GM03348 (cell line): Measurements from ENCODE around the gene CDH23.

Experiments
- DNase-seq: peaks from one replicate; pipeline ENCODE4 v3.0.0; 2012; ENCODE audit warnings: low spot score

CDH23 gene

DNA sequence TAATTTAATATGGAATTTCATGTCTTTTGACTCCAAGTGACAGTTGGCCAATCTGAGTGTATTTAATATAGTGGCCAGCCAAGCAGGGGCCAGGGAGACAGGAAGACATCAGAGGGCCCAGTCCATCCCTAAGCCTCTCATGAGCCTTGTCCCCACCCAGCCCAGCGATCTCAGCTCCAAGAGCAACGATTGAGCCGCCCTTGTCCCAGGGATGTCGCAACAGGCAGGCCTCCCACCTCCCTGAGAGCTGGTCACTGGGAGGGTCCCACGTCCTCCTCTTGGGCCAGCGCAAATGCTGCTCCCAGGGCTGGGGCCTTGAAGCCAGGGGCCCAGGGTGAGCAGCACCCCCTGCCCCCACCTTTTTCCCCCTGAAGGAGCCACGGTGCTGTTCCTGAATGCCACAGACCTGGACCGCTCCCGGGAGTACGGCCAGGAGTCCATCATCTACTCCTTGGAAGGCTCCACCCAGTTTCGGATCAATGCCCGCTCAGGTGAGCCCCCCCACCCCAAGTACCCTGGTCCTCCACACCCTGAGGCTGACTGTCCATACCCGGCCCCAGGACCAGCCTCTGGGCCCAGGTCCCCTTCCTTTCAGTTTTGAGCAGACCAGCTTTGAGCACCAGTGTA lies 293.5 kb downstream of the CDH23 start:
- DNase-seq: no peak

DNA sequence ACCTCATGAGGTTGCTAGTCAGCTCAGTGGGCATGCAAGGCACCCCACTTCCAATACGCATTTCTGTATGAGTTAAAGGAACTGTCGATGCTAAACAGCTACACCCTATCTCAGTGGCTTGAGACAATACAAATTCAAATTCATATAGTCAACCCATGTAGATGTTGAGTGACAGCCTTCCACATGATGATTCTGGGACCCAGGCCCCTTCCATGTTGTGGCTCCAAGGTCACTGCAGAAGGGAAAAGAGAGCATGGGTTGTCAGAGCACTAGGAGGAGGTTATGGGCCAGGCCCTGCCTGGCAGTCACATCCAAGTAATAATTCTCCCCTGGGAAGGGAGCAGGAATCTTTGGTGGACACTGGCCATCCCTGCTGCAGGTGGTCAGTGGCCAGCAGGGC lies 294.7 kb downstream of the CDH23 start:
- no peak for DNase-seq

DNA sequence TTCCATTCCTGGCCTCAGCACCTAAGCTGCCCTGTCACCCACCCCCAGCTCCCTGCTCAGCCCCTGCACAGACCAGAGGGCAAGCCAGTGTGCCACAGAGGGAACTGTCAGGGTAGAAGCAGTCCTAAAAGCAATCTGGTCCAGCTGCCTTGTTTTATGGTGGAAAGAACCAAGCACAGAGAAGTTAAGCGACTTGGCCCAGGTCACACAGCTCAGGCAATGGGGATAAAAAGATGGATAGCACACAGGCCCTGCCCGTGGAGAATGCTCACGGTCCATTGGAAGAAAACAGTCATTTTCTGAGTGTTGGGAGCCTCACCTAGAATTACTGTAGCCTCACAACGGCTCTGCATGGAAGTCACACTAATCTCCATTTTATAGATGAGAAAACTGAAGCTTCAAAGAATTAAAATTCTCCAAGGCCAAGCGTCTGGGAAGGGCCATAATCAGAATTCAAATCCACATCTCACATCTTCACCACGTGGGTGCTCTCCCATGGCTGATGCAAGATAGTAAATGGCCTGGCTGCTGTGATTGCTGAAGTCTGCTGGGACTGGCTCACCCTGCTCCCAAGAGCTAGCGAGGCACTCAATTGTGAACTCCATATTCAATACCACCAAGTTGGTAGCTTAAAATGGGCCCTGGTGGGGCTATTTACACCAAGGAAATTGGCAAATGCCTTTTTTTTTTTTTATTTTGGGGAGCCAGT lies 296.0 kb downstream of the CDH23 start:
- DNase-seq: no peak

DNA sequence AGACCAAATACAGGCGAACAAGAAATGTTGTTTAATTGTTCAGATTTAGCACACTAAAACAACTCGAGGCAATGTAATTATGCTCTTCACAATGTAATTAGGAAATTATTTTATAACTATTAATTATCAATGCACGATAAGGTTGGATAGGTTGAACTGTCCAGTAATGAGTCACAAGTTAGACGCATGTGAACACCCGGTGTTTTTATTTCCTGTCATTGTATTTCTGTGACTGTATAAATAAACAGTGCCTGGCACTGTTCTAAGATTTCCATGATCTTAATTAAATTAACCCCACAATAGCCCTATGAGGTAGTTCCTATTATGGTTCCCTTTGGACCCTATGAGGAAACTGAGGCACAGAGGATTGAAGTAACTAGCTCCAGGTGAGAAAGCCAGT lies 296.7 kb downstream of the CDH23 start:
- DNase-seq: no peak

DNA sequence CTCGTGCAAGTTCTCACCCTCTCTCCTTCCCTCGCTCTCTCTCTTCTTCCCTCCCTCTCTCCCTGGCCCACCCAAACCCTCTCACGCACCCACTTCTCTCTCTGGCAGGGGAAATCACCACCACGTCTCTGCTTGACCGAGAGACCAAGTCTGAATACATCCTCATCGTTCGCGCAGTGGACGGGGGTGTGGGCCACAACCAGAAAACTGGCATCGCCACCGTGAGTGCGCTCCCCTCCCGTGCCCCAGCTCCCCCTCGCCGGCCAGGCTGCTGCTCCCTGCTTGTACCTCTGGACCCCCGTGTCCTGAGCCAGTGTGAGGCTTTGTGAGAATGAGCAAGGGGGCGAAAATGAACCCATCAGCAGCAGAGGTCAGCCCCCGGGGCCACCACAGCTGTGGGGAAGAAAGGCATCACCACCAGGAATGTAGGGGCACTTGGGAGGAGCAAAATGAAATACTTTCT lies 297.4 kb downstream of the CDH23 start:
- DNase-seq: no peak

DNA sequence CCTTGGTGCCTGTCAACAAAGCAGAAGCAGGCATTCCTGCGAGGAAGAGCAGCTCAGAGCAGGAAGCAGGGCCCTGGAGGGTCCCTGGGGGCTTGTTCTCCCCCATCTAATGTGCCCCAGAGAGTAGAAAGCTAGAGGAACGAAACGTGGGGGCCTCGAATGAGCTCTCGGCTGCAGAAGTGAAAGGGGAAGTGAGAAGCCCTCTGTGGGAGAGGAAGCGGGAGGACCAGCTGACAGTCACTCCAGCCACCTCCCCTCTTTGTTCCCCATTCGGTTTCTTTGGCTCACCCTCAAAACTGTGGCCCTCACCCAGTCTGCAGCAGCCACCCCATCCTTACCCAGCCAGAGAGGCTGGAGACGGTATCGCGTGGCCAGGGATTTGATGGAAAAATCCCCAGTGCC lies 297.8 kb downstream of the CDH23 start:
- no peak for DNase-seq

DNA sequence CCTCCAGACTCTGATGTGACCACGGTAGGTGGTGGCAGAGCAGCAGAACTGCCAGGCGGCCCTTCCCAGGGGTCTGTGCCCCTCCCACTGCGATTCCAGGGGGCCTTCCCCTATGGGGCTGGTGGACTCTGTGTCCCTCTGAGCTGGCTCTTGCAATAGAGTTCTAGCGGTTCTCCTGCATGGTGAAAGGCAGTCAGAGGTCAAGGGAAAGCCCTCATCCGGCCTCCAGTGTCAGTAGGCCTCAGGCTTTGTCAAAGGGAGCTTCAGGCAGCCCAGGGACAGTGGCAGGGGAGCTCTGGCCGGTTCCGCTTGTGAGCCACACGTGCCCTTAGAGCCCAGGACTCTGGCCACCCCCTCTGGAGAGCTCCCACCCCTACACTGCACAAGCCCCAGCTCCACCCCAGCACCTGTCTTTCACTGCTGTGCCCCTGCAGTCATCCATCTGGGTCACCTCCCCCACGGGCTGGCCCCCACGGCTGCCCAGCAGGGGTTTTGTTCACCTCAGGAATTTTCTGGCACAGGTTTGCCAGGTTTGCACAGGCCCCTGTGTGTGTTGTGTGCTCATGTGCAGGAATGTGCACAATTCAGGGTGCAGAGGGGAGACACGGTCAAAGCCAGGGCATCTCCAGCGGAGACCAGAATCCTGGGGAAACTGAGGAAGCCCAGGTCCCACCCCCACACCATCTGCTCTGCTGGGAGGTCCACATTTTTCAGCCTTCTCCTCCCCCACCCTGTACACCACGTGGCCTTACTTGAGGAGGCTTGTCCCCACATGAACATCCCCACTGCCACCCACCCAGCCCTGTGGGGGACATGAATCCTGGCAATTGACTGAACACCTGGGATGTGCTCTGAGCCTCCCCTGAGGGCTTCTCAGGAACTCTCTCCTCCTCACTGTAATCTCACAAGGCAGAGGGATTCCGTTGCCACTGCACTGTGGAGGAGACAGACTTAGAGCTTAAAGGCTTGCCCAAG lies 299.1 kb downstream of the CDH23 start:
- no peak for DNase-seq

DNA sequence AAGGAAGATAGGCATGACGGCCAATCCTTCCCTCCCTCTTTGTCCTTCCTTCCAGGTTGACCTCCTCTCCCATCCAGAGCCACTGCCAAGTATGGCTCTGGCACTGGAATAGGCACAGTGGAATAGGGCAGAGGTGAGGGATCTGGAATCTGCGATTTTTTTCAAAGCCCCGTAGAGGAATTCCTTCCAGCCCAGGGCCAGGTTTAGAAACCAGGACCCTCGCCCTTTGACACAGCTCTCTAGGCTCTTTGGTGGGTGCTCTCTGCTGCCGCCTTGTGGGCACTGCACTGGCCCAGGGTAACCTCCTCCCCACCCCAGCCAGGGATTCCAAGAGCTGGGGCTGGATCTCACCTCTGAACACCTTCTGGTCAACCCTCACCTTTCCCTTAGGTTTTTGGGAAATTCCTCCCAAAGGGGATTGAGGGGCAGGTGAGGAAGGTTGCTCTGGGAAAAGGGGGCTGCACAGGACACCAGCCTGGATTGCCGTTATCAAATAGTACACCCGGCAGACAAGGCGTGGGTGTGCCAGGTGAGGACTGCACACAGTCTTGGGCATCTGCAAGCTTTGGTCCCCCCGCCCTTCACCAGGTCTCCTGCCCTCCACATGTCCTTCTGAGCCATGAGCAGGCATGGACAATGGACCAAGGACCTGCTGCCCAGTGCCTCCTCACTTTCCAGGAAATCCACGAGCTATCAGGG lies 300.1 kb downstream of the CDH23 start:
- peak; percentile 85 for DNase-seq

DNA sequence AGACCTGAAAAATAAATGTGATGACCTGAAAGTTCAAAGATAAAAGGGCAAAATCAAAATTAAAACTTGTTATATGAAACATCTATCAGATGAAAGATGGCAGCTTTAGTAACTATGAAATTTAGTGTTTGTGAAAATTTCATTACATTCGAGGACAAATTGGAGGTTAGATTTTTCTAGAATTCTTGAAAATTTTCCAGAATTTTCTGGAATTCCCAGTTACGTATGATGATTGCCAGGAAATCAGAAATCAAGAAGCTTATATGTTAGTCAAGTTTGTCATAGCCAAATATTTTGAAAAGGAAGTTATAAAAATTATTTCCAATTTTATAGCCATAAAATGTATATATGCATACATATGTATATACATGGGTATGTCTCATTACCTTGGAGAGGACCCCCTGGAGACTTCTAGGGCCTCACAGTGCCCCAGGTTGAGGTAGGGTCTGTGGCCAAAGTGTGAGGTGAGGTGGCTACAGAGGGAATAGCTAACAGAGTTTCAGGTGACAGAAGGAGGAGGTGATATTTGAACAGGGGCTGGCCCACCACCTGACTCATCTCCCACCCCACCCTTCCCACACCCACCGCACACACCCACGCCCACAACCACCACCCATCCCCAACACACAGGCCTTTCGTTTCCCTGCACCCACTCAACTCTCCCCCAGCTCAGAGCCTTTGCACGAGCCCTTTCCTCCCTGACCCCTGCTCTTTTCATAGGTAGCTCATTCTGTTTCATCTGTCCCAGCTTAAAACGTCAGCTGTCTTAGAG lies 301.4 kb downstream of the CDH23 start:
- DNase-seq: no peak

DNA sequence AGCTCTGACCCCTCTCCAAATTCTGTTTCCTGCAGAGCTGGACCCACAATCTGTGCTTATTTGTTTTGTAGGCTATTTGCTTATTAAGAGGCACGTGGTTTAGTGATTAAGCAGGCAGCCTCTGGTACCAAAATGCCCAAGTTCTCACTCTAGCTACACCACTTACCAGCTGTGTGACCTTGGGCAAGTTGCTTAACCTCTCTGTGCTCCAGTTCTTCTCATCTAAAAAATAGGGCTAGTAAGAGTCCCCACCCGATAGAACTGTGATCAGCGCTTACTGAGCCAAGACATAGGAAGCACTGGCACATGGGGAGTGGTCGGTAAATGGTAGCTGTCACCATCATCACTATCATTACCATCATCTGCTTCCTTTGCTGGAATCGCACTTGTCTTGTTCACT lies 302.0 kb downstream of the CDH23 start:
- no peak for DNase-seq

DNA sequence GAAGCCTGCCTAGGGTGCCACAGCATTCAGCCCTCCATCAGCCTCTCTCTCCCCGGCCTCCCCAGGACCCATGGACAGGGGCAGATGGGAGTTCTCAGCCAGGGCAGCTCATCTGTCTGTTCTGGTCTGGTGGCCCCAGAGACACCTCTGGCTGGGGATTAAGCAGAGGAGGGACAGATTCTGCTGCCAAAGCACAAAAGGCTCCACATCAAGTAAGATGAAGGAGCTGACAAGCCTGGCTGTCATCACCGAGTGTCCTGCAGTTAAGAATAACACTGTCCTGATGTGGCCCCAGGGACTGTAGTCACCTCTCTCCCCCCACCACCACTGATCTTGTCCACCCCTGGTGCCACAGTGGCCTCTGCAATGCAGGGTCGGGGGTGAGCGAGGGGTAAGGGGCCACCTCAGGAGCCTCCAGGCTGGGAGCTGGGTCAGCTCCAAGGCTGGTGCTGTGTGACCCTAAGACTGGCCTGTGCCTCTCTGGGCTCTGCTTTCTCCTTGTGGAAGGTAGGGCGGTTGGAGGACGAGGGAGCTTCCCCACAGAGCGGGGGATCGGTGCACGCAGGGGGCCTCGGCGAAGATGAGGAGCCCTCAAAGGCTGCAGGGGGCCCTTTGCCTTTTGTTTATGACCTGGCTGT lies 304.1 kb downstream of the CDH23 start:
- DNase-seq: no peak

DNA sequence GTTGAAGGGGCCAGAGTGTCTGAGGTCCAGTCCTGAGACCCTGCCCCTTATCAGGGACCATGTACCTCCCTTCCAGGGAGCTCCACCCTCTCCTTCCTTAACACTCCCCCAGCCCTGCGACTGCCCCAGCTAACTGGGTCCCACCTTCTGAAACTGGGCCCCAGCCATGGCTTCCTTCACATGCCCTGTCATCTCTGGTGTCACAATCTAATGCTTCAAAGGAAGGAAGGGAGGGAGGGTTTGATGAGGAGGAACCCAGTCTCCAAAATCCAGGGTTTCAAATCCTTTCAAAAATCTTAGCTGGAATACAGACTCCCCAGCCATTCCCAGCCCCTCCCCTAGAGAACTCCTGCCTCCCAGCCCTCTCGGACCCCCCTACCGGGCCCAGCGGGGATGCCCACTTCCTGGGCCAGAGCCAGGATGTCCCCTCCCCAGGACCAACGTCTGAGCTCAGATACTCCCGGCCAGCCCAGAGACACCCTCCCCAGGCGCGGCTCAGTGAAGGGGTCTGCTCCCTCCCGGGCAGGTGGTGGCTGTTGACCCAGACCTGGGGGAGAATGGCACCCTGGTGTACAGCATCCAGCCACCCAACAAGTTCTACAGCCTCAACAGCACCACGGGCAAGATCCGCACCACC lies 304.9 kb downstream of the CDH23 start:
- no peak for DNase-seq

DNA sequence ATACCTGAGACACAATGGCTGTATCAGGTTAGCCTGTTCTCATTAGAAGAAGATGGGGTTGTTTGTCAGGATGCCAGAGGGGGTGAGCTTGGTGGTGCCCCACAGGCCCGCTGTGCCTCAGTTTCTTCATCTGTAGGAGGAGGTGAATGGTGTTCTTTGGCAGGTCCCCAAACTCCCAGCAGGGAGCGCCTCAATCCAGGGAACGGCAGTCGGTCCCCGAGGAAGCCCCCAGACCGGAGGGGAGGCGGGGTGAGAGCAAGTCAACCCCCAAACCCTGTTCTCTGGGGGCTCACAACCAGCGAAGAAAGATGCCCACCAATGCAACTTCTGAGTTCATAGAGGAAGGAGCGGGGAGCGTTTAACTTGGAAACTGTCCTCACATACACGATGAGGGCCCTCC lies 306.9 kb downstream of the CDH23 start:
- no peak for DNase-seq

DNA sequence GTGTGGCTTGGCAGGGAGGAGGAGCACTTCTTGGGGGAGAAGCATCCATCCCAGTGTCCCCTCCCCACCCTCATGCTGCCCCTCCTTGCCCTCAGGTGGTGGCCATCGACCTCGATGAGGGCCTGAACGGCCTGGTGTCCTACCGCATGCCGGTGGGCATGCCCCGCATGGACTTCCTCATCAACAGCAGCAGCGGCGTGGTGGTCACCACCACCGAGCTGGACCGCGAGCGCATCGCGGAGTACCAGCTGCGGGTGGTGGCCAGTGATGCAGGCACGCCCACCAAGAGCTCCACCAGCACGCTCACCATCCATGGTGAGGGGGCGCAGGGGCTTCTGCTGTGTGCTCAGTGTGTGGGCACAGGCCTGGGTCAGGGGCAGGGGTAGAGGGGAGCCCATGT lies 308.1 kb downstream of the CDH23 start:
- no peak for DNase-seq

DNA sequence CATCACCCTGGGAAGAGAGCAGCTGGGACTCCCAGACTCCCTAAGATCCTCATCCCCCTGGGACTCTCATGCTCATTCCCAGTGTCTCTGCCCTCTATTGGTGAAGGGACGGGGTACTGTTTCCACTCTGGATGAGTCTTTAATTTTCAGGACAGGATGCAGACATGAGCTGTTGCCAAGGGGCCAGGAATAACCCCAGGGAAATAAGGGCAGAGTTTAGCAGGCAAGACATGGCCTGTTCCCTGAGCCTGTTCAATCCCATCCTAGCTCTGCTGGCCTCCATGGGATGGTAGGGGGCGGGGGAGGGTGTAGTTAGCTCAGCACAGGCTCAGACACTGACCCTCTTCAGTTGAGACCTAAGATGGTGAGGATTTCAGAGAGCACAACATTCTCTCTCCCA lies 308.9 kb downstream of the CDH23 start:
- peak; percentile 25 for DNase-seq

DNA sequence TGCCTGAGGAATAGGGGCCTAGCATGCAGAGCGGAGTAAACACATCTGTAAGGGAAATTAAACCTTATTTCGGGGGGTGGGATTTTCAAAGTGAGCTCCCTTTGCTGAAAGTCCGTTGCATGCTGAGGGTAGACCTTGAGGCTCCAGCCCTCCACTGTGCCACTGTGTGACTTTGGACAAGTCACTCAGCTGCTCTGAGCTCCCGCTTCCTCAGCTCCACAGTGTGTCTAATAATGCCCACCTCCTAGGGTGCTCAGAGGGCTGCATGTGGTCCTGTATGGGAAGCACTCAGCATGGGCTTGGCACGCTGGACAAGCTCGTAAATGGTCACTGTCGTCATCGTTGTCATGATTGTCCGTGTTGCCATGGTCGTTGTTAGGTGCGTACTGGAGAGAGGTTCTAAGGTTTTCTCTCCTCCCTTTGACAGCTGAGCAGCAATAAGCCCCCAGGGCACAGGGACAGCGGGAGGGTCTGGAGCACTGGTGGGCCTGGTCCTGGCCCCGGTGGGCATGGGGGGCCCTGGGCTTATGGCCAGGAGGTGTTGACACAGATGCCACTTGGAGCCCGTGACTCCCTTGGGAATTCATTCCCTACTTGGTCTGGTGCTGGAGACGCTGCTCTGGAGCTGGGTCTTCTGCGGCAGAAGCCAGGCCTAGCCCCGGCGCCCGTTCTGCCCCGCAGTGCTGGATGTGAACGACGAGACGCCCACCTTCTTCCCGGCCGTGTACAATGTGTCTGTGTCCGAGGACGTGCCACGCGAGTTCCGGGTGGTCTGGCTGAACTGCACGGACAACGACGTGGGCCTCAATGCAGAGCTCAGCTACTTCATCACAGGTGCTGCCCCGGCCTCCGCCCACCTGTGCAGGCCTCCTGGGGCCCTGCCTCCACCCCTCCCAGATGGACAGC lies 309.7 kb downstream of the CDH23 start:
- DNase-seq: no peak

DNA sequence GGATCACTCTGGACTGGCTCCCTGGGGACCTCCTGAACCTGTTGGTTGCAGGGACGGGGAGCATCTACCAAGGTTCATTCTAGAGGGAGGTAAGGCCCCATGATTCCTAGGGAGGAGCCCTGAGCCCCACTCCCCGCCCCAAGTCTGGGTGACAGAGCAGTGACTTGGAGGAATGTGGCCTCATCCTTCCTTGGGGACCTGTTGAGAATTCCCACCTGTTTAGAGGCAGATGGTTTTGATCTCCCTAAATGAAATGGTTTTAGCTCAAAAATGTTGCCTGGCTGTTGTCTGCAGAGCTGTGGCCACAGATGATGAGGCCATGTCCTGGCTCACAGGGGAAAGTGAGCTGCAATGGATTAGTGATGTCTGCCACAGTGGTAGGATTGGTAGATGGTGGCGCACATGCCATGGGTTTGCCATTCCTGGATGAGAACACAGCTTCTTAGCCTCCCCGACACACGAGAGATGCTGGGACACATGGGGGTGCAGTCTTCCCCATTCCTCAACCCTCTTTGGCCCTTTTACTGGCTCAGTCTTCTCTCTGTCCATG lies 310.6 kb downstream of the CDH23 start:
- DNase-seq: no peak

DNA sequence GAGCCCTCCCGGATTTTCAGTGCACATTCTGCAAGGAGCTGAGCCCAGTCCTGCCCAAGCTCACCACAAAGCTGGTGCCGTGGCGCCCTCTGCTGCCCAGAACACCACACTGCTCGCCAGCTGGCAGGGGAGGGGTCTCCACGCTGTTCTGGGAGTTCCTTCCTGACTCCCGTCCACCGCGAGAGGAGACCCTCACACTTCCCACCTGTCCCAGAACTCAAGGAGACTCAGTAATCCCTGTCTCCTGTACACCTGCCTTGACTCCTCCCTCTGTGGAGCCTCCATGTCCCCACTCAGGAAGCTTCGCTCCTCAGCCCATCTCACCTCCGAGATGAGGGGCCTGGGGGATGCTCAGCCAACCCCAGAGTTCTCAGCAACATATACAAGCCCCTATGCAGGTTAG lies 311.6 kb downstream of the CDH23 start:
- DNase-seq: peak; percentile 71
